Adipocyte (in vitro differentiated cells): ENCODE measurements around the gene RALA.
"Not testable (repeated sequence)": the region's sequence is repeated elsewhere in the genome, so short reads cannot be mapped to it uniquely, and the experiment has no call there.

Source experiments
- DNase-seq: peaks from one replicate; pipeline ENCODE4 v3.0.0-alpha.2; 2015; ENCODE audit warnings: low read depth
- H3K27me3 ChIP-seq: replicated peaks from 2 replicates; pipeline ENCODE4 v1.7.0; 2013; ENCODE audit warnings: mild to moderate bottlenecking, low read length, moderate library complexity; ENCODE audit not compliant: control insufficient read depth, insufficient read depth
- H3K36me3 ChIP-seq: 2 replicates; pipeline ENCODE4 v1.7.0; 2013; ENCODE audit warnings: low read length, mild to moderate bottlenecking, moderate library complexity; ENCODE audit not compliant: control insufficient read depth, insufficient read depth, severe bottlenecking
- H3K4me1 ChIP-seq: 2 replicates; pipeline ENCODE4 v1.7.0; 2013; ENCODE audit warnings: mild to moderate bottlenecking, low read length, moderate library complexity; ENCODE audit not compliant: control insufficient read depth, insufficient read depth
- H3K4me3 ChIP-seq: 2 replicates; pipeline ENCODE4 v1.7.0; 2013; ENCODE audit warnings: mild to moderate bottlenecking, low read length, moderate library complexity
- H3K9ac ChIP-seq: 2 replicates; pipeline ENCODE4 v1.7.0; 2013; ENCODE audit warnings: mild to moderate bottlenecking, low read length, moderate library complexity
- H3K9me3 ChIP-seq: 2 replicates; pipeline ENCODE4 v1.7.0; 2013; ENCODE audit warnings: mild to moderate bottlenecking, low read length, moderate library complexity; ENCODE audit not compliant: control insufficient read depth

The RALA gene

GRCh38 chr7:39650676-39651075 is 27.3 kb downstream of the RALA start:
- H3K4me1 ChIP-seq = peaks cover 37% of the 10 kb centered on the region
- H3K27me3 ChIP-seq = no peaks in the 10 kb centered on the region
- DNase-seq = peak; percentile 9
- peaks cover 6% of the 10 kb centered on the region for H3K36me3 ChIP-seq
- peak overlapping the region; percentile 44 for H3K9ac ChIP-seq
- peak overlapping the region; percentile 61 for H3K4me3 ChIP-seq
- H3K9me3 ChIP-seq = peaks cover 6% of the 10 kb centered on the region

GRCh38 chr7:39651265-39651664 is 27.9 kb downstream of the RALA start:
- H3K9ac ChIP-seq = peak overlapping the region; percentile 44
- H3K4me3 ChIP-seq = peak overlapping the region; percentile 61
- peak; percentile 29 for DNase-seq
- H3K4me1 ChIP-seq = peaks cover 31% of the 10 kb centered on the region
- peaks cover 6% of the 10 kb centered on the region for H3K9me3 ChIP-seq
- H3K36me3 ChIP-seq = peaks cover 6% of the 10 kb centered on the region
- H3K27me3 ChIP-seq = no peaks in the 10 kb centered on the region

- H3K36me3 ChIP-seq = peaks cover 6% of the 10 kb centered on the region
- DNase-seq = no peak
- no peaks in the 10 kb centered on the region for H3K27me3 ChIP-seq
- H3K9ac ChIP-seq = no peak overlapping the region
- peaks cover 10% of the 10 kb centered on the region for H3K4me1 ChIP-seq
- peaks cover 6% of the 10 kb centered on the region for H3K9me3 ChIP-seq
- no peak overlapping the region for H3K4me3 ChIP-seq
These were observed 33.0 kb downstream of the RALA start for GRCh38 chr7:39656415-39656814.

- Histone ChIP-seq H3K4me1 (no peaks in the 10 kb centered on the region), H3K4me3 (no peak overlapping the region), H3K27me3 (no peaks in the 10 kb centered on the region), H3K9ac (no peak overlapping the region), H3K9me3 (peaks cover 16% of the 10 kb centered on the region), H3K36me3 (peaks cover 18% of the 10 kb centered on the region)
- peak; percentile 22 for DNase-seq
These were observed 36.1 kb downstream of the RALA start for GRCh38 chr7:39659356-39660013.

GRCh38 chr7:39661960-39662359 is 38.6 kb downstream of the RALA start:
- DNase-seq = no peak
- Histone ChIP-seq H3K36me3 (peaks cover 17% of the 10 kb centered on the region), H3K27me3 (no peaks in the 10 kb centered on the region), H3K4me3 (no peak overlapping the region), H3K4me1 (peaks cover 5% of the 10 kb centered on the region), H3K9ac (no peak overlapping the region), H3K9me3 (peaks cover 10% of the 10 kb centered on the region)

- H3K4me3 ChIP-seq = no peak overlapping the region
- peaks cover 10% of the 10 kb centered on the region for H3K9me3 ChIP-seq
- DNase-seq = no peak
- H3K9ac ChIP-seq = no peak overlapping the region
- peaks cover 17% of the 10 kb centered on the region for H3K36me3 ChIP-seq
- H3K4me1 ChIP-seq = peaks cover 18% of the 10 kb centered on the region
- no peaks in the 10 kb centered on the region for H3K27me3 ChIP-seq
These were observed 39.9 kb downstream of the RALA start for GRCh38 chr7:39663263-39663662.

GRCh38 chr7:39664057-39664456 is 40.7 kb downstream of the RALA start:
- Histone ChIP-seq H3K9me3 (peaks cover 10% of the 10 kb centered on the region), H3K4me1 (peaks cover 20% of the 10 kb centered on the region), H3K27me3 (no peaks in the 10 kb centered on the region), H3K4me3 (no peak overlapping the region), H3K36me3 (peaks cover 17% of the 10 kb centered on the region), H3K9ac (no peak overlapping the region)
- DNase-seq = no peak

GRCh38 chr7:39664585-39664984 is 41.2 kb downstream of the RALA start:
- DNase-seq = no peak
- peaks cover 10% of the 10 kb centered on the region for H3K9me3 ChIP-seq
- H3K36me3 ChIP-seq = peaks cover 17% of the 10 kb centered on the region
- no peak overlapping the region for H3K9ac ChIP-seq
- H3K4me1 ChIP-seq = peaks cover 20% of the 10 kb centered on the region
- no peaks in the 10 kb centered on the region for H3K27me3 ChIP-seq
- H3K4me3 ChIP-seq = no peak overlapping the region

- H3K27me3 ChIP-seq = no peaks in the 10 kb centered on the region
- no peak overlapping the region for H3K9ac ChIP-seq
- no peak overlapping the region for H3K4me3 ChIP-seq
- H3K9me3 ChIP-seq = peaks cover 10% of the 10 kb centered on the region
- H3K36me3 ChIP-seq = peaks cover 17% of the 10 kb centered on the region
- no peak for DNase-seq
- H3K4me1 ChIP-seq = peaks cover 20% of the 10 kb centered on the region
These were observed 43.2 kb downstream of the RALA start for GRCh38 chr7:39666562-39666961.

- peak overlapping the region; percentile 63 for H3K4me3 ChIP-seq
- peak; percentile 28 for DNase-seq
These were observed 44.1 kb downstream of the RALA start for GRCh38 chr7:39667341-39667923.

GRCh38 chr7:39668280-39668679 is 44.9 kb downstream of the RALA start:
- not testable (repeated sequence) for H3K27me3 ChIP-seq, DNase-seq, H3K9me3 ChIP-seq, H3K9ac ChIP-seq
- Histone ChIP-seq H3K36me3 (peaks cover 11% of the 10 kb centered on the region), H3K4me1 (peaks cover 20% of the 10 kb centered on the region), H3K4me3 (peak overlapping the region; percentile 63)

More at GRCh38 chr7:39667341-39667923, 44.1 kb downstream of the RALA start:
- H3K9ac ChIP-seq = no peak overlapping the region
- H3K9me3 ChIP-seq = peaks cover 10% of the 10 kb centered on the region
- H3K36me3 ChIP-seq = peaks cover 11% of the 10 kb centered on the region
- H3K4me1 ChIP-seq = peaks cover 20% of the 10 kb centered on the region
- H3K27me3 ChIP-seq = no peaks in the 10 kb centered on the region
